Measurements from ENCODE around the gene TCOF1.

The TCOF1 gene

GRCh38 chr5:150357326-150358260 is at the start of gene TCOF1:
Gene TCOF1, plus strand, starts transcription at chr5:150357697. Its CDS starts 50 bp downstream, at chr5:150357747.
- DNase-seq (ENCODE audit: low read depth) = peak; percentile 83

GRCh38 chr5:150309101-150309885 is 48.2 kb upstream of the TCOF1 start:
- DNase-seq (ENCODE audit: low read depth) = no peak

GRCh38 chr5:150309886-150310239 is 47.6 kb upstream of the TCOF1 start:
- DNase-seq (ENCODE audit: low read depth) = no peak

GRCh38 chr5:150310246-150310645 is 47.3 kb upstream of the TCOF1 start:
- no peak for DNase-seq (ENCODE audit: low read depth)

DNA sequence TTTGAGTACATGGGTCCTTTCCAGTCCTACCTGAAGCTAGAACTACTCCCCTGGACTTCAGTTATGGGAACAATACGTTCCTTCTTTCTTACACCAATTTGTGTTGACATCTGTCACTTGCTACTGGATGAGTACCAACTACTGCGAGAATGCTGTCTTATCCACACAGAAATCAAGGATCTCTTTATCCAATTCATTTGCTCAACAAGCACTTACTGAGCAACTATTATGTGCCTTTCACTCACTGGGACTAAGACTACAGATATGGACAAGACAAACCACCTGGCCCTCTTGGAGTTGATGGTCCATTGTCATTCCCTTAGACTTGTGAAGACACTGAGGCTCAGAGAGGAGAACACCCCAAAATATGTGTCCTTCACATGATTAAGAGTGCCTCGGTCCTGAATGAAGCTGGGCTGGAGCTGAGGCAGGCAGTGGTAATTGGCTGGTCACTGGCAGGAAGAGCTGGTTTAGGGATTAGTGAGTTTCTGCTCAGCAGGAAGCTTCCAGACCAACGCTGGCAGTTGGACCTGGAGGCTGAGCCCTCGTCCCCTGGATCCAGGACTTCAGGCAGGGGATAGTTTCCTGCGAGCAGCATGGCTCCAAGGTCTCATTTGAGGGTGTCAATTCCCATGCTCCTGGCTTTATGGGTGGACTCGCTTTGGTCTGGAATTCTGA is 46.3 kb upstream of the TCOF1 start:
- no peak for DNase-seq (ENCODE audit: low read depth)

- DNase-seq (ENCODE audit: low read depth) = no peak
These were observed 45.0 kb upstream of the TCOF1 start for GRCh38 chr5:150312518-150312917.

DNA sequence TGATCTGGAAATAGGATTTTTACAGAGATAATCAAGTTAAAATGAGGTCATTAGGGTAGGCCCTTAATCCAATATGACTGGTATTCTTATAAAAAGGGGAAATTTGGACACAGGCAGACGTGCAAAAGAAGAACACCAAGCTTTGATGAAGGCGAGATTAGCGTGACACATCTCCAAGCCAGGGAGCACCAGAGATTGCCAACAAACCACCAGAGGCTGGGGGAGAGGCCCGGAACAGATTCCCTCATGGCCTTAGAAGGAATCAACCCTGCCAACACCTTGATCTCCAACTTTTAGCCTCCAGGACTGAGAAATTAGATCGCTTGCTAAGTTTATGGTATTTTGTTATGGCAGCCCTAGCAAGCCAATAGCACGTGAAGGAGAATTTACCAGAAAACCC is 44.0 kb upstream of the TCOF1 start:
- DNase-seq (ENCODE audit: low read depth) = no peak

DNA sequence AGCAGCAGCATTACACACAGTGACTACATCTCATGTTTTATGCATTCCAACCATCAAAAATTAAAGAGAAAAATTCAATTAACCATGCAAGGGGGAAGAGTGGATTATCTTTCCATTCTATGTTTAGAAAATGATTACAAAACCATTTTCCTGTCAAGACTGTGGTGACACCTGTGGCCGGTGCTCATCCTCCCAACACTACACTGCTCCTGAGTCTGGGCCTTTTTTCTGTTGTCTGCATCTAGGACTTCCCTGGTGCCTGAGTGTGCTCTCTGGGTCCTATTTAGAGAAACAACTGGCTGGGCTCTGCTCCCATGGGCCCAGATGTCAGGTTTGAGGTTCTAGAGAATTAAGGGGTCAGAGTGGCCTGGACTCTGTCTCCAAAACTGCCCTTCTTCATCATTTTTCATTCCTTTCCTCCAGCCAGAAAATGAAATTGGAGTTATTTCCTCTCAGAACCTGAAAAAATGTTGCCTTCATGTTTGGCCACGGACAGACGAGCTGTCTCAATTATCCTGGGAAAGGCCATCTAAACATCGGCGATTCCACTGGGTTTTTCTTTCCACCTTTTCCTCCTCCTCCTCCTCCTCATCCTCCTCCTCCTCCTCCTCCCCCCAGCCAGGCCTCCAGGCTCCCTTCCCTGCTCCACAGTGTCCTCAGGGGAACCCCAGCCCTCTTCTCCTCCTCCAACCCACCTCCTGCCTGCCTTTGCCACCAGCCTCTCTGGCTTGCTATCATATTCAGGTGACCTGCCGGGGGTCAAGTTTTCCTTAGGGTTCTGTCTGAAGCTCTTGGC is 43.4 kb upstream of the TCOF1 start:
- DNase-seq (ENCODE audit: low read depth) = no peak

GRCh38 chr5:150315245-150315644 is 42.3 kb upstream of the TCOF1 start:
- no peak for DNase-seq (ENCODE audit: low read depth)

DNA sequence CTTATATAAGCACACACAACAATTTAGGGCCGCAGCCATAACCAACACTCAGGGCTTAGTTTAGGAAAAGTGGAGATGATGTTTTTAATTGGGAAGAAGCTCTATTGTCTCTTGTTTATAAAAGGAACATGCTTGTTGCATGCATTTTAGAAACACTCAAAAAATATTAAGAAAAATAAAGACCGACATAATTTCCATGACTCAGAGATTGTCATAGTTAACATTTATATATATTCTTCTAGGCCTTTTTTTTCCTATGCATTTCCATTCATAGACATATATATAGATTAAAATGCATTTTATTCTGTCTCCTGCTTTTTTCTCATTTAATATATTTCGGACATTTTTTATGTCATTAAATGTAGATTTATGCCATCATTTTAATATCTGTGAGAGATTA is 41.2 kb upstream of the TCOF1 start:
- no peak for DNase-seq (ENCODE audit: low read depth)

DNA sequence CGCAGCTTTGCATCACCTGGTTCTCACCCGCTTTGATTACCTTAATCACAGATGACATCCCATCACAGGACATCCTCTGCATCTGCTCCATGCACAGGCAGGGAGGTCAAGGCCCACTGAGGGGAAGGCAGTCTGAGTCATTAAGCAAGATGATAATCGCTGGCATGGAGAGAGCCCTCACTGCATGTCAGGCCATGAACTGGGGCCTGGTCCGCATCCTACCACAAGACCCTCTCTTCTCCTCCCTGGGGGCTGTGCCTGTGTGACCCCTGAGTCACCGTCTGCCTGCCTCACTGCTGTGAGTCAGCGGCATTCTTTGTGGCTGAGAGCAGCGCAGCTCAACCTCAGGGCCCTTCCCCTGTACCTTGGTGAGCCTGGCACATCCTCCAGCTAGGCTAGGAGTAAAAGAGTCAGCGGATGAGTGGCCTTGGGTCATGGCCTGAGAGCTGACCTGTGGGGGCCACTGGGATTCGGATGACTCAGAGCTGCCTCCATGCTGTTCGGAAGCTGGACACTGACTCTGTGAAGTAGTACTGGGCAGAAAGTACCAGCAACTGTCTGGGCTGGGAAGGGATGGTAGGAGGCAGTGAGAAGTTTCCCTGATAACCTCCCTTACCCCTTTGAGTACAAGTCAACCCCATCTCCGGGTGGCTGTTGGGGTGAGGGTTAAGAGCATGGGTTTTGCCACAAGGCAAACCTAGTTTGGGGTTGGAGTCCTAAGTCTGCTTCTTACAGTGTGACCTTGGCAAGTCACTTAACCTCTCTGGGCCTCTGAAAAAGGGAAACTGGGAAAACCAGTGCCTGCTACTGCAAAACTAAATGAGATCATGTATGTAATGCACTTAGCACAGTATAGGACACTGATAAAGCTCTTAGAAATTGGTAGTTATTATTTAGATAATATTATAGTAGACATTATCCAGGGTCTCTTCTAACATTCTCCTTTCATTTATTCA is 40.2 kb upstream of the TCOF1 start:
- peak; percentile 78 for DNase-seq (ENCODE audit: low read depth)

DNA sequence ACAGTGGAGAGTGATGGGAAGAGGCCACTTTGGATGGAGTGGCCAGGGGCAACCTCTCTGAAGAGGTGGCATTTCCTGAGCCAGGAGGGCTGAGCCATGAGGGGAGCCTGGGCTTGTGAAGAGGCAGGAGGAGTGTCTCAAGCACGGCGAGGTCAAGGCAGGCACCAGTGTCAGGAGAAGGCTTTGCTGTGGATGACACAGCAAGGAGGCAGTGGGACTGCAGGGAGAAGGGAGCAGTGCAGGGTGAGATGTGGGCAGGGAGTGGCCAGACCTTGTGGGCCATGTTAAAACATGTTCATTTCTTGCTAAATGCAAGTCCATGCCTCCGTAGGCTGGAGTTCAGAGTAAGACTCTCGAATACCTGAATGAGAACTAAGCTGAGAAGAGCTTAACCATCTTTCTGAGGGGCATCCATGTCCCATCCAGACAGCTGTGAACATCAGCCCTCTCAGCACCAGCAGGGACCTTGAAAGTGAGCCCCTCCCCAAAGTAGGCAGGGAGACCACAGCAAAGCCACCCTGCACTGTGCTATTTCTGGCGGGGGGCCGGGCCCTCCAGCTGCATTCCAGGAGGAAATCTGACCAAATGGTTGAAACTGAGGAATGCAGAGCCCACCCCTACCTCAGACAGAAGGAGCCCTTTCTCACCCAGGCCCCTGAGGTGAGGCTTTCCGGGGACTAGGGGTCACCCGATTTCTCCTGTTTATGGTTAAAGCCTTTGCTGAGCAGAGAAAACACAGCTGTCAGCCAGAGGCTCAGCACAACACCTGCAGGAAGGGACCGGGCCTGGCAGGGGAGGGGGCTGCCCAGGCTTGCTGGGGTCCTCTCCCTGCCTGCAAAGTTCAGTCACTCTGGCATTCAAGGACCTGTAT is 38.6 kb upstream of the TCOF1 start:
- no peak for DNase-seq (ENCODE audit: low read depth)

- DNase-seq (ENCODE audit: low read depth) = no peak
These were observed 38.1 kb upstream of the TCOF1 start for GRCh38 chr5:150319484-150319790.

DNA sequence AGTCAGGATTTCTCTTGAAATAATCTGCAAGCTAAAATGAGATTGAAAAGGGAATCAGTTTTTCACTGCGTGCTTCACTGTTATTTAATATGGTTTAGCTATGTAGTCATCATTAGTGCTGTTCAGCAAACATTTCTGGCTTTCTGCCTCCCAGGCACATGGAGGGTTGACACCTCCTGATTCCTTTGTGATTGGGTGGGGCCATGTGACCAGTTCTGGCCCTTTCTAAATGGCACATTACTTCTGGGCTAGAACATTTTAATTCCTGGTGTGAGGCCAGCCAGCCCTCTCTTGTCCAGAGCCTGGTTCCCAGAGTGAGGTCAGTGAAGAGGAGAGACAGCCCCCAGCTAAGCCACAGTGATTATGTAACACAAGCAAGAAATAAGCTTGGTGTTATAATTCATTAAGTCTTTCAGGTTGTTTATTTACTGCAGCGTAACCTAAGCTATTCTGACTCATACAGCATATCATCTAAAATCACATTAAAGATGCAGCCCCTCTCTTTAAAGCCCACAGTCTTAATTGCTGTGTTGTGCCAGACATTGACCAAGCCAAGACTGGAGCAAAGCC is 37.4 kb upstream of the TCOF1 start:
- DNase-seq (ENCODE audit: low read depth) = peak; percentile 49

DNA sequence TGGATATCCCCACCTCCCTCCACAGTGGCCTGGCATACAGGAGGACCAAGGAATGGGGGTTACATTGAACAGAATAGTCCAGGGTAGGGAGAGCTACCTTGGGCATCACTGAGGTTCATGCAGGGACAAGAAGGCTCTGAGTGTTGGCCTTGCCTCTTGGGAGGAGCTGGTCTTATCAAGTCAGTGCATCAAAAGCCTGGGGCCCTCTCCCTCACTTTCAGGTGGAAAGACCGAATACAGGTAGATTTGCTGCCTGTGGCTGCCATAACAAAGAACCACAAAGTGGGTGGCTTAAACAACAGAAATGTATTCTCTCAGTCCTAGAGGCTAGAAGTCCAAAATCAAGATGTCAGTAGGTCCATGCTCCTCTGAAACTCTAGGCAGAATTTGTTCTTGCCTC is 36.3 kb upstream of the TCOF1 start:
- DNase-seq (ENCODE audit: low read depth) = no peak

DNA sequence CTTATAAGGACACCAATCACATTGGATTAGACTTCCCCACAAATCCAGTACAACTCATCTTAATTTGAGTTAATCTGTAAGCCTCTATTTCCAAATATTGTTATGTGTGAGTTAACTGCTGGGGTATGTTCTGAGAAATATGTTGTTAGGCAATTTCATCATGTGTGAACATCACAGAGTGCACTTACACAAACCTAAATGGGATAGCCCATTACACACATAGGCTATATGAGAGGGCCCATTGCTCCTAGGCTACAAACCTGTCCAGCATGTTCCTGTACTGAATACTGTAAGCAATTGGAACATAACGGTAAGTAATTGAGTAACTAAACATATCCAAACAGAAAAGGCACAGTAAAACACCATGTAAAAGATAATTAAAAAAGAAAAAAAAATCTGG is 35.7 kb upstream of the TCOF1 start:
- no peak for DNase-seq (ENCODE audit: low read depth)

GRCh38 chr5:150322202-150322601 is 35.3 kb upstream of the TCOF1 start:
- DNase-seq (ENCODE audit: low read depth) = no peak

DNA sequence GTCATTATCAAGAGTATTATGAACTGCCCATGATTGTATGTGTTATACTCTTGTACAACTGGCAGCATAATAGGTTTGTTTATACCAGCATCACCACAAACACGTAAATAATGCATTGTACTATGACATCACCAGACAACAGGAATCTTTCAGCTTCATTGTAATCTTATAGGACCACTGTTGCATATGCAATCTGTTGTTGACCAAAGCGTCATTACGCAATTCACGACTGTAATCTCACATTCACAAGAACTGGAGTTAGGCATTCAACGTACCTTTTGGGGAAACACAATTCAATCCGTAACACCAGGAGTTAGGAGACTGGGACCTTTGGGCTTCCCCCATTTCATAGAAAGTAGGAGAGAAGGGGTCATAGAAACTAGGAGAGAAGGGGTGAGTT is 34.4 kb upstream of the TCOF1 start:
- DNase-seq (ENCODE audit: low read depth) = no peak

GRCh38 chr5:150323819-150324218 is 33.7 kb upstream of the TCOF1 start:
- no peak for DNase-seq (ENCODE audit: low read depth)

DNA sequence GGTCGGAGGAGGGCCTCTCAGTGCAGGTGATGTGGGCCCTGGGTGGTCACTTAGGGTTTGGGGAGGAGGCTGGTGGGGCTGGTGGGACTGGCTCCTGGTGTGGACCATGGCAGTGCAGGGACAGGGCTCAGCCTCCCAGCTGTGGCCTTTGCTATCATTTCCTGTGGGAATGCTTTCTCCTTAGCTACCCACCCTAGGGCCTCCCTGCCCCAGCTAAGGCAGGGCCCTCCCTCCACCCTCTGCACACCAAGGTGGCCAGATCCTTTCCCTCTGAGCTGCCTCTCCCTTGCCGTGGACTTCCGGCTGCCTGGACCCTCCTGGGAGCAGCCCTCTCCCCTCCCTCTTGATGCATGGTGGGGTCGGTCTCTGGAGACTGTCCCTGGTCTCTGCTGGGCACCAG is 32.1 kb upstream of the TCOF1 start:
- no peak for DNase-seq (ENCODE audit: low read depth)

All from fibroblast of the conjunctiva (primary cell).